ENCODE data around the gene PPOX.

DNA sequence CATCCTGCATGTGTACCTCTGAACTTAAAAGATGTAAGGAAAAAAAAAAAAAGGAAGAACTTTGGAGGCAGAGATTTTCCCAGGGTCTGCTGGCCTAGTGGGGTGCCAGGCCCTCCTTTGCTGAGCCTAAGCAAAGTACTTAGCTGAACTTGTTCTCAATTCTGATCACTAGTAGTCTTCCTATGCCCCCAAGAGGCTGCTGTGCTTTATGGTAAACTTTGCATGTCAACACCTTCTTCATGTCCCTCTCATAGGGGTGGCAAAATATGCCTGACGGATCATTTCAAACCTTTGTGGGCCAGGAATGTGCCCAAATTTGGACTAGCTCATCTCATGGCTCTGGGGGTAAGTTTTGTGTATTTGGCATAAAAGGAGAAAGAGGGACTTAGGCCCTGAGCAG lies 8.4 kb upstream of the PPOX start:
- TF ChIP-seq, protein P1, sequence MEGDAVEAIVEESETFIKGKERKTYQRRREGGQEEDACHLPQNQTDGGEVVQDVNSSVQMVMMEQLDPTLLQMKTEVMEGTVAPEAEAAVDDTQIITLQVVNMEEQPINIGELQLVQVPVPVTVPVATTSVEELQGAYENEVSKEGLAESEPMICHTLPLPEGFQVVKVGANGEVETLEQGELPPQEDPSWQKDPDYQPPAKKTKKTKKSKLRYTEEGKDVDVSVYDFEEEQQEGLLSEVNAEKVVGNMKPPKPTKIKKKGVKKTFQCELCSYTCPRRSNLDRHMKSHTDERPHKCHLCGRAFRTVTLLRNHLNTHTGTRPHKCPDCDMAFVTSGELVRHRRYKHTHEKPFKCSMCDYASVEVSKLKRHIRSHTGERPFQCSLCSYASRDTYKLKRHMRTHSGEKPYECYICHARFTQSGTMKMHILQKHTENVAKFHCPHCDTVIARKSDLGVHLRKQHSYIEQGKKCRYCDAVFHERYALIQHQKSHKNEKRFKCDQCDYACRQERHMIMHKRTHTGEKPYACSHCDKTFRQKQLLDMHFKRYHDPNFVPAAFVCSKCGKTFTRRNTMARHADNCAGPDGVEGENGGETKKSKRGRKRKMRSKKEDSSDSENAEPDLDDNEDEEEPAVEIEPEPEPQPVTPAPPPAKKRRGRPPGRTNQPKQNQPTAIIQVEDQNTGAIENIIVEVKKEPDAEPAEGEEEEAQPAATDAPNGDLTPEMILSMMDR (IDR thresholded peaks at IDR 0.05): no peak
- TF ChIP-seq POLR2A (IDR thresholded peaks at IDR 0.05): no peak
